ENCODE results near the gene TRUB2. TPM values are rescaled to one million over a fixed set of nuclear protein-coding genes. Genes with fewer than 3 reads are reported as not detected.

The TRUB2 gene, protein sequence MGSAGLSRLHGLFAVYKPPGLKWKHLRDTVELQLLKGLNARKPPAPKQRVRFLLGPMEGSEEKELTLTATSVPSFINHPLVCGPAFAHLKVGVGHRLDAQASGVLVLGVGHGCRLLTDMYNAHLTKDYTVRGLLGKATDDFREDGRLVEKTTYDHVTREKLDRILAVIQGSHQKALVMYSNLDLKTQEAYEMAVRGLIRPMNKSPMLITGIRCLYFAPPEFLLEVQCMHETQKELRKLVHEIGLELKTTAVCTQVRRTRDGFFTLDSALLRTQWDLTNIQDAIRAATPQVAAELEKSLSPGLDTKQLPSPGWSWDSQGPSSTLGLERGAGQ
- total RNA-seq, result 10.2 TPM

DNA sequence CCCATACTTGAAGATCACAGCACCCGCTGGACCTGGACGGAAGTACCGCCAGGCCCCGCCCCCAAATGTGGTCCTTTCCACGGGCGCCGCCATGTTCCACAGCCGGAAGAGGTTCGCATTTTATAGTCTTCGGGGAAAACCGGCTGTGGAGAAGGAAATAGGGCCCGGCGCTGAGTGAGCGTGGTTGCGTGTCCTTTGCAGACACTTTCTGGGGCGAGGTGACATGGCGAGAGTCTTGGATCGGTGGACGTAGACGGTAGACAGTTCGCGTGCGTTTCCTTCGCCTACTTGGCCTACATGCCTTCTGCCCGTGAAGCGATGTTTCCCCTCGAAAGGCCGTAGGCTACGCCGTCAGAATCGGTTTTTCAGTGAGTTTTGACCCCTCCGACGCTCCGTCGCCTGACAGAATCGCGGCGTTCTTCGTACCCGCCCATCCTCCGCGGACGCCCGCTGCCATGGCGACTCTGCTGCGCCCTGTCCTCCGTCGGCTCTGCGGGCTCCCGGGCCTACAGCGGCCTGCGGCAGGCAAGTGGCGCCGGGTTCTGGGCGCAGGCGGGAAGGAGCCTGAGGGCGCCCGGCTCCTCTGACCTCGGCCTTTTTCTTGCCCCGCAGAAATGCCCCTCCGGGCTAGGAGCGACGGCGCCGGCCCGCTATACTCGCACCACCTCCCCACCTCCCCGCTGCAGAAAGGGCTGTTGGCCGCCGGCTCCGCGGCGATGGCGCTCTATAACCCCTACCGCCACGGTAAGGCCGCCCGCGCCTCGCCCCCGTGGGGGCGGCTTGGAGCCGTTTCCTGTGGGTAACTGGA lies at the start of gene TRUB2, which contains the start of gene COQ4:
Gene TRUB2, minus strand, starts transcription at position 44 of the 808 bp plus-strand sequence. Its CDS starts 39 bp downstream, at position 5.
Gene COQ4, plus strand, starts transcription at position 436 of the 808 bp plus-strand sequence. Its CDS starts 20 bp downstream, at position 456.
- peaks cover 11 to 17% of the 10 kb centered on the region in 2 donors for H3K4me1 ChIP-seq
- H3K36me3 ChIP-seq, result peaks cover 23 to 31% of the 10 kb centered on the region in 2 donors
- H3K27ac ChIP-seq, result peak within 1 kb of the TSS; percentile 82 to 85
- peak within 1 kb of the TSS; percentile 72 to 76 for H3K4me3 ChIP-seq
- no peaks in the 10 kb centered on the region for H3K27me3 ChIP-seq
- intact Hi-C loops (cut with DNase I), result loop anchor here (1.0 to 5.0 kb wide), 5 partner anchors 18 to 195 kb away; partner anchors contain the start of genes GOLGA2, ODF2, PTGES2 and SLC27A4
- TF ChIP-seq, protein P1, sequence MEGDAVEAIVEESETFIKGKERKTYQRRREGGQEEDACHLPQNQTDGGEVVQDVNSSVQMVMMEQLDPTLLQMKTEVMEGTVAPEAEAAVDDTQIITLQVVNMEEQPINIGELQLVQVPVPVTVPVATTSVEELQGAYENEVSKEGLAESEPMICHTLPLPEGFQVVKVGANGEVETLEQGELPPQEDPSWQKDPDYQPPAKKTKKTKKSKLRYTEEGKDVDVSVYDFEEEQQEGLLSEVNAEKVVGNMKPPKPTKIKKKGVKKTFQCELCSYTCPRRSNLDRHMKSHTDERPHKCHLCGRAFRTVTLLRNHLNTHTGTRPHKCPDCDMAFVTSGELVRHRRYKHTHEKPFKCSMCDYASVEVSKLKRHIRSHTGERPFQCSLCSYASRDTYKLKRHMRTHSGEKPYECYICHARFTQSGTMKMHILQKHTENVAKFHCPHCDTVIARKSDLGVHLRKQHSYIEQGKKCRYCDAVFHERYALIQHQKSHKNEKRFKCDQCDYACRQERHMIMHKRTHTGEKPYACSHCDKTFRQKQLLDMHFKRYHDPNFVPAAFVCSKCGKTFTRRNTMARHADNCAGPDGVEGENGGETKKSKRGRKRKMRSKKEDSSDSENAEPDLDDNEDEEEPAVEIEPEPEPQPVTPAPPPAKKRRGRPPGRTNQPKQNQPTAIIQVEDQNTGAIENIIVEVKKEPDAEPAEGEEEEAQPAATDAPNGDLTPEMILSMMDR (IDR thresholded peaks at IDR 0.05), result no peak
- peak; percentile 72 to 97 for DNase-seq (ENCODE audit: low spot score in 2 of 2)
- H3K9me3 ChIP-seq, result no peaks in the 10 kb centered on the region

DNA sequence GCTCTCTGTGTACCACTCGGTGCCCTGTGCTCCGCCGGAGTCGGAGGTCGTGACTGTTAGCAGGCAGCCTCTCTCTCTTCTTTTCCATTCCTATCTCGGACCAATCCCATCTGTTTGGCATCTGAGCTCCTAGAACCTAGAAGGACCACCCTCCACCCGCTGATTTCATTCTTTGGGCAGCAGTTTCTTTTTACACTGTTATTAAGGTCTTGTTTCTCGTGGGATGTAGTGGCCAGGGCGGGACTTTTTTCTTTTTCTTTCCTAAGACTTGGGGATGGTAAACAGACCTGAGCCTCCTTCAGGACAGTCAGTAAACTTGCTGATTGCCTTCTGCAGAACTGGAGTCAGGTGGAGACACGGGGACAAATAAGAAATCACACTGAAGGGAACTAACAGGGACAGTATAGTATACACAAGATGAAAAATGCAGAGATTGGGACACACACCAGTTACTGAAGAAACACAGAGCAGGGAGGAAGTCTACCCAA lies 49.4 kb upstream of the TRUB2 start:
- H3K9me3 ChIP-seq, result no peaks in the 10 kb centered on the region
- peak overlapping the region; percentile 66 to 80 for H3K4me3 ChIP-seq
- TF ChIP-seq, protein P1 (IDR thresholded peaks at IDR 0.05), result no peak
- no peak for DNase-seq (ENCODE audit: low spot score in 2 of 2)
- H3K4me1 ChIP-seq, result peaks cover 0 to 8% of the 10 kb centered on the region in 2 donors
- no peaks in the 10 kb centered on the region for H3K27me3 ChIP-seq
- intact Hi-C loops (cut with DNase I), result loop anchor here (1.0 to 5.0 kb wide), 7 partner anchors 9 to 181 kb away; partner anchors contain the start of genes CERCAM, COQ4, GLE1 and GOLGA2
- H3K36me3 ChIP-seq, result peaks cover 0 to 22% of the 10 kb centered on the region in 2 donors
- peak overlapping the region; percentile 84 to 87 for H3K27ac ChIP-seq

DNA sequence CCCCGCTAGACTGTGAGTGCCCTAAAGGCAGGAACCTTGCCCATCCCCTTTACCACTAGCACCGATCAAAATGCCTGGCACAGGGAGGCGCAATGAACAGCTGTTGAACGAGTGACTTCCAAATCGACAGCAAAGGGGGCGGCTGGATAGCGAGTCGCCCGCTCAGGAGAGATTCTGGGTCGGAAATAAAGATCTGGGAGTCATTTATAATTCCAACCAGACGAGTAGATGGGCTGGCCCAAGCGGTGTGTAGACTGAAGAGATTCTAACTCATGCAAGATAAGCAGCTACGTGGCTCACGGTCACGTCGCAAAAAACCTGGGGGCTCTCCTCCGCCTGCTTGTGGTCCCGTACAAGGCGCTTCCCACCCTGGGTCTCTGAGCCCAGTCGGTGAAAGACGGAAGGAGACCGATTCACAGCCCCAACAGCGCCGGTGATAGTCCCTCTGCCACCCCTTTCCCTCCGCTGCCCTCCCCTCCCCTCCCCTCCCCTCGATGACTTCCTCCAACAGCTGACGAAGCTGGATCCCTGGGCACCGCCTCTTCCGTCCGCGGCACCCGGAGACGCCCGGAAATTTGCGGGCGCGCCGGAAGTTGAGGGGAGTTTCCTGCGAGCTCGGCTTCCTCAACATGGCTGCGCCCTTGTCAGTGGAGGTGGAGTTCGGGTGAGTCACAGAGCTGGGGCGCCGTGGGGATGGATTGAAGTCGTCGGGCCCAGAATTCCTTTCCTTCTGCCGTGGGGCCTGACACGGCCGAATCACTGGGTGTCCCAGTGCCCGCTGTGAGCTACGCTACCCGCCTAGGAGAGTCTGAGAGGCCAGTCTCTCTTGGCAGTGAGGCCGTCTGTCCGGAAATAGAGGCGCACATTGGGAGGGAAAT lies 48.7 kb upstream of the TRUB2 start, which contains the start of gene URM1:
Gene URM1, plus strand, starts transcription at position 623 of the 878 bp plus-strand sequence. Its CDS starts 7 bp downstream, at position 630.
- intact Hi-C loops (cut with DNase I), result loop anchor here (1.0 to 5.0 kb wide), 7 partner anchors 9 to 181 kb away; partner anchors contain the start of genes CERCAM, COQ4, GLE1 and GOLGA2

DNA sequence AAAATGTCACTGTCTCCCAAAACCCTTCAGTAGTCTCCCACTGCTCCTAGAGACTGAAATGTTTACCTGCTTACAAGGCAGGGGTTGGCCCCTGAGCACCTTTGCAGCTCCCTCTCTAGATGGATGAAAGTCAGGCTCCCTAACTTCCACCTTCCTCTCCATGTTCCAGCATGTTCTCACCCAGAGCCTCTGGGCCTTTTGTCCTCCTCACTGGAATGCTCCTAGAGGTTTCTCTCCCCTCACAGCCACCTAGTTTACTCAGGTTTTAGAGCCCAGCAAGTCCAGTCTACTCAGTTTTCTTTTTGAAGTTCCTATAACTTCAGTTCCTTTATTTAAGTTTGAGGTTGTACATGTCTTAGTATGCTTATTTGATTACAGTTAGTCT lies 48.1 kb upstream of the TRUB2 start:
- Histone ChIP-seq H3K9me3 (no peaks in the 10 kb centered on the region), H3K27ac (peak overlapping the region; percentile 84 to 87), H3K4me1 (peaks cover under 1 to 8% of the 10 kb centered on the region in 2 donors), H3K27me3 (no peaks in the 10 kb centered on the region), H3K36me3 (peaks cover 0 to 14% of the 10 kb centered on the region in 2 donors), H3K4me3 (peak overlapping the region; percentile 66 to 80)
- DNase-seq (ENCODE audit: low spot score in 2 of 2), result no peak
- TF ChIP-seq, protein P1 (IDR thresholded peaks at IDR 0.05), result no peak
- intact Hi-C loops (cut with DNase I), result loop anchor here (2.0 to 5.0 kb wide), 5 partner anchors 48 to 182 kb away; partner anchors contain the start of genes CERCAM, COQ4, GLE1 and GOLGA2

More for the DNA sequence above, 48.7 kb upstream of the TRUB2 start, which contains the start of gene URM1:
- no peaks in the 10 kb centered on the region for H3K27me3 ChIP-seq
- peaks cover 0 to 20% of the 10 kb centered on the region in 2 donors for H3K36me3 ChIP-seq
- H3K27ac ChIP-seq, result peak within 1 kb of the TSS; percentile 84 to 87
- peak within 1 kb of the TSS; percentile 66 to 80 for H3K4me3 ChIP-seq
- TF ChIP-seq, protein P1 (IDR thresholded peaks at IDR 0.05), result no peak
- H3K4me1 ChIP-seq, result peaks cover 0 to 8% of the 10 kb centered on the region in 2 donors
- H3K9me3 ChIP-seq, result no peaks in the 10 kb centered on the region
- peak; percentile 80 to 98 for DNase-seq (ENCODE audit: low spot score in 2 of 2)

Measured in ascending aorta (tissue), 2 donors.